Stimulated activated naive CD4-positive, alpha-beta T cell treated with Interleukin-2 at 50 U/mL for 16 hours (primary cell): ENCODE data around the gene TMEM108.

Source experiments
- DNase-seq: peaks from one replicate; lab custom pipeline; 2025; lab: John Stamatoyannopoulos, UW

Gene TMEM108

DNA sequence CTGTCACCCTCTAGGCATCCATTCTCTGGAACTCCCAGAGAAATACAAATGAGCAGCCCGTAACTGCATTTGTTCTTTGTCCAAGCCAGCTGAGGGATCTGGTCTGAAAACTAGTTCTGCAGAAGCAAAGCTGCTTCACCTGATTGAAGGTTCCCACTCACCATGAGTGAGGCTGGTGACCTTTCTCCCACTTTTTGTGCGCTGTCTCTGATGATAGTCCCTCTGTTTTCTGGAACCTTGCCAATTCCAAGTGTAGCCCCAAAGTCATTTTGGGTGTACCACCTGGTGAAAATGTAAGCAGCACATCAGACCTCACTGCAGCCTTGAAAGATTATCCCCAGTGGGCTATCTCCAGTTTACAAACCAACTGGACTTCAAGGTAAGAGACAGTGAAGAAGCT is 322.3 kb downstream of the TMEM108 start:
- no peak for DNase-seq

DNA sequence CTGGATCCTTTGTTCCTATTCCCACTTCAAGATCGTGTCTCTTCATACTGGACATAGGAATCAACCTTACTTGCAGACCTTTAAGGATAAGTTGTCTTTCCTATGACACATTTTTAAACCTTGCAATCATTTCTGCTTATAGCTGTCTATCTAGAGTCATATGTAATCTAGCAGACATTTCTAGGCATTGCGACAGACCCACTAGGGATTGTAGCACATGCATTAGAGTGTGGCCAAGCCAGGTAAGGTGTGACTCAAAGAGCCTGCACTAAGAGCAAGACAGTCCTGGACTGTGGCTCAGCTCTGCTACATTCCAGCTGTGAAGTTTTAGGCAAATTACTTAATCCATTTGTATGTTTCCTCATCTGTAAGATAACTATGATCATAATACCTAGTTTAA is 322.8 kb downstream of the TMEM108 start:
- DNase-seq = no peak

DNA sequence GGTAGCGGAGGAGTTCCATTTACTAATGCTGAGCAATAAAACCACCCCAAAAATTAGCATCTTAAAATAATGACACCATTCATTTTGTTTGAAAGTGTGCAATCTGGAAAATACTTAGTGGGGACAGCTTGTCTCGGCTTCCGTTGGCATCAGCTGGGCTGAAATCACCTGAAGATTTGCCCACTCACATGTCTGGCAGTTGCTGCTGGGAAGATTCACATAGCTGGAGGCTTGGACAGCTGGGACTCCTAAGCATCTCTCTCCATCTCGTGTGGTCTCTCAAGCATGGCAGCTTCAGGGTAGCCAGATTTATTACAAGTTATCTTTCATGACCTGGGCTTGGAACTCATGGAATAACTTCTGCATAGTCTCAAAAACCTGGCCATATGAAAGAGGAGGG is 323.2 kb downstream of the TMEM108 start:
- DNase-seq = no peak

DNA sequence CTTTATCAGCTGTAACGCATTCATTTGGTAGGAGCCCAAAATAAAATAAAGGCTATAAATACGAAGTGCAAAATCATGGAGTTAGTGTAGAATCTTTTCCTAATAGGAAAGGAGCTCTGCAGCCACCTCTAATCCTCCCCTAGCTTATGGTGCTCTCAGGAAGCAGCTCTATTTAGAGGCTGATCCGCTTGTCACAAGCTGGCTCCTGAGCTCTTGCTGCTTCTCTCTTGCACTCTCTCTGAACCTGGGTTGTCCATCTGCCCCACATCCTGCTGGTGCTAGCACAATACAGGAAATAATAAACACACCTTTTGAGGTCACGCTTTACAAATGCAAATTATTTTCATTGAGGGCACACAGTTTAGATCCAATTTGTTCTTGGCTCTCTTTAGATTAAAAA is 324.3 kb downstream of the TMEM108 start:
- no peak for DNase-seq

DNA sequence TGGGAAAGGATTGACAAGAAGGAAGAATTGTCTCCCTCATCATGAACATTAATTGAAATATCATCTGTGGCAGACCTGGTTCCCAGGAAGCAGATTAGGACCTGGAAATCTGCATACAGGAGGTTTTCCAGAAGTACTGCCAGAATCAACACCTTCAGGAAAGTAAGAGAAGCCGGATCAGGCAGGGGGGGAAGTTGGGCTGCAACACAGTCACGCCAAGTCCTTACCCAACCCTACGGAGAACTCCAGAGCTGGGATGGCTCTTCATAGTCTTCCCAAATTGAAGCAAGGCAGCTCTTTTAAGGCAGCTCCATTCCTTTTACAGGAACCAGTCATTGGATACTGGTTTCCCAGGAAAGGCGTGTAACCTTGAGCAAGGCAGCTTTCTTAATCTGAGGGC is 326.5 kb downstream of the TMEM108 start:
- no peak for DNase-seq

DNA sequence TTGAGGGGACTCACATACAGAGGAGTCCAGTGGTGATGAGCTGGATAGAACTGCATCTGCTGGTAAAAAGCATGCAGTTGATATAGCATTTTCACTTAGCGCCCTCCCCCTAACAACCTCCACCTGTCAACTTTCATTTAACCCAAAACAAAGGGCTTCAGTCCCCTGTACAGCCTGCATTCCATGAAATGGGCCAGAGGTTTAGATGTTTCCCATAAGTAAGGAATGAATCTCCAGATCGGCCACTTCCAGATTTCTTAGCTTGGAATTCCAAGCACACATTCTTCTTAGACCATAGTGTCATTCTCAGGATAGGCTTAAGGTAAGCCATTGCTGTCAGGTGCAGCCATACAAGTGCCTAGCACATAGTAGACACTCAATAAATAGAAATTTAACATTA is 328.7 kb downstream of the TMEM108 start:
- DNase-seq = no peak

DNA sequence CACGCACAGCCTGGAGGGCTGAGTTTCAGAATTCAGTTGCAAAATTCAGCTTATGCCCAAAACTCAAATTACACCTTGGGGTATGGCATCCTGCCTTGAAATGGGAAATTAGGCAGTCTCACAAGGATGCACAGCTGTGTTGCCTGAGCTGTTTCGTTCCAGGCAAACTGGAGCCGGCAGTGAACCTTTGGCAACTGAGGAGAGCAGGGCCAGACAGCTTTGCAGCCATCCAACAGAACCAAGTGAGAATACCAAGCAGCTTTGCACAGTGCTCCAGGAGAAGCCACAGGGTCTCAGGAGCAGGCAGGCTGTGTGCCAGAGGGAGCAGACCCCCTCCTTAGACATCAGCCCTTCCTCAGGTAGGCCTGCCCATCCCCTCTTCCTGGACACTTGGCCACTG is 329.2 kb downstream of the TMEM108 start:
- DNase-seq = no peak

DNA sequence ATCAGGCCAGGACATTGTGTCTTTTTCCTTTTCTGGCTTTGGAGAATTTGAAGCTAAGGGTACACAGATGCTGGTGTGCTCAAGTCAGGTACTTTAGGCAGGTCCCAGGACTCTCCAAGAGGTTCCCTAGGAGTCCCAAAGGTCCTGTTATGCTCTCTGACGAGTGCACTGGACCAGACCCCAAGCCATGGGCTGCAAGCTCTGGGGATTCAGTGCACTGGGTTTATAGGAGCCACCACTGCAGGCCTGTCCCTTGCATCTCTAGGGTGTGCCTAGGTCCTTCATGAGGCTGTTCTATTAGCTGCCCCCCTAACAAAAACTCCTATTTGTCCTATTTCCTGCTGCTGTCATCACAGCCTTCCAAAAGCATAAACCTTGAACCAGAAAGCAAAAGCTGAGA is 329.8 kb downstream of the TMEM108 start:
- no peak for DNase-seq

DNA sequence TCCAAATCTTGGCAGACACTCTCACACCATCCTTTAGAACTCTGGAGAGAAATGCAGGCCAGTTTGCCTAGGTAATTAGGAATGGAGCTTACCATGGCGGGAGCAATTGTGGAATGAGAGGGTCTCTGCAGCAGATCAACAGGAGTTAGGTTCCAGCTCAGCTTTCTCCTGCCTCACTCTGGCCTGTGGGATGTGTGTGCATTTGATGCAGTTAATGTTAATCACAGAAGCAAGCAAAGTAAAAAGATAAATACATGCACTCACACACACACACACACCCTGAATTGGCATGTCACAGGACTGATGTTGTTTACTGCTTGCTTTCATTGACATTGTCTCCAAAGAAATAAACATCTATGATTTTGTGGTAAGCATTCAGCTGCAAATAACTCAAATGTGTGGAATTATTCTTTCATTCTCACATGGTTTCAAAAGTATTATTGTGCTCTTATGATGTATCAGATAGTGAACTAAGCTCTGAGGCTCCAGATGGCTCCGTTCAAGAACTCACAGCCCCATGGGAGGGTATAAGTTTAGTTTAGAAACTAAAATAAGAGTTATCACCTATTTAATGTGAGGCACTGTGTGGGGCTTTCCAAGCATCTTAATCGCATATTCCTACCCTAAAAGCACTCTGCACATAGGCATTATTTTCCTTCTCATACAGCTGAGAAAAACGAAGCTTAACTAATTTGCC is 330.3 kb downstream of the TMEM108 start:
- no peak for DNase-seq

DNA sequence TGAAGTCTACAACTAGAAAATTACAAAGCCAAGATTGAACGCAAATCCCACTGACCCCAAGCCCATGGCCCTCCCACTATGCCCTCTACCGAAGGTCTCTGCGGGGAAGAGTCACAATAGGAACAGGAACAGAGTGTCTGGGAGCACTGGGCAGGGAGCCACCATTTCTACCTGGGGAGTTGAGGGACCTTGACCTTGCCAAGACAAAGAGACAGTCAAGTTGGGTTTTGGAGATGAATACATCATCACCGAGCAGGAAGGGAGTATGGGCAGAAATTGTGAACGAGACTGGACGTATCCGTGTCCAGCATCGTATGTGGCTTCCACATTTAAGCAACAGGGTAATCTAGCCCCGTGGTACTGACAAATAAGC is 330.9 kb downstream of the TMEM108 start:
- no peak for DNase-seq

DNA sequence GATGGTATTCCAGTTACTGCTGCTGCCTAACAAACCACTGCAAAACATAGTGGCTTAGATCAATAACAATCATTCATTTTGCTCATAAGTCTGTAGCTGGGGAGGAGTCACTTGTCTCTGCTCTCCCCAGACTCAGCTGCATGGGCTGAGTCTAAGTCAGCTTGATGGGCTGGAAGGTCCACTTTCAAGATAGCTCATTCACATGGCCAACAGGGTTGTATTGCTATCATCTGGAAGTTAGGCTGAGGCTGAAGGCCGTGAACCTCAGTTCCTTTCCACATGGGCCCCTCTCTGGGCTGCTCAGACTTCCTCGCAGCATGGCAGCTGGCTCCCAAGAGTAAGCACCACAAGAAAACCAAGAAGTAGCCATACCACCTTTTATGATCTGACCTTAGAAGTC is 333.0 kb downstream of the TMEM108 start:
- no peak for DNase-seq

DNA sequence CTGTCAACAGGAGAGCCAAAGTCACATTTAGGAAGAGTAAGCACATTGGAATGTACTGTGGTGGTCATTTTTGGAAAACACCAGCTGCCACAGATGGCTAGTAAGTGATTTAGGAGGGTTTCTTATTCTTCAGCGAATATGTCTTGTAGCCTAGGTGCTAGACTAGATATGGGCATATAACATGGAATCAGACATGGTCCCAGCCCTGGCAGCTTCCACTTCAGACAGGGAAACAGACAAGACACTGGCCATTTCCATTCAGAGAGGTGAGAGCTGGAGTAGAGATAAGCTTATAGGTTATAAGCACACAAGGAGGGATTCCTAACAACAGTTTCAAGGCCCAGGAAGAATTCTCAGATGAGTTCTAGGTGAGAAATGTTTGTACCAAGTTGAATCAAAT is 333.5 kb downstream of the TMEM108 start:
- no peak for DNase-seq

DNA sequence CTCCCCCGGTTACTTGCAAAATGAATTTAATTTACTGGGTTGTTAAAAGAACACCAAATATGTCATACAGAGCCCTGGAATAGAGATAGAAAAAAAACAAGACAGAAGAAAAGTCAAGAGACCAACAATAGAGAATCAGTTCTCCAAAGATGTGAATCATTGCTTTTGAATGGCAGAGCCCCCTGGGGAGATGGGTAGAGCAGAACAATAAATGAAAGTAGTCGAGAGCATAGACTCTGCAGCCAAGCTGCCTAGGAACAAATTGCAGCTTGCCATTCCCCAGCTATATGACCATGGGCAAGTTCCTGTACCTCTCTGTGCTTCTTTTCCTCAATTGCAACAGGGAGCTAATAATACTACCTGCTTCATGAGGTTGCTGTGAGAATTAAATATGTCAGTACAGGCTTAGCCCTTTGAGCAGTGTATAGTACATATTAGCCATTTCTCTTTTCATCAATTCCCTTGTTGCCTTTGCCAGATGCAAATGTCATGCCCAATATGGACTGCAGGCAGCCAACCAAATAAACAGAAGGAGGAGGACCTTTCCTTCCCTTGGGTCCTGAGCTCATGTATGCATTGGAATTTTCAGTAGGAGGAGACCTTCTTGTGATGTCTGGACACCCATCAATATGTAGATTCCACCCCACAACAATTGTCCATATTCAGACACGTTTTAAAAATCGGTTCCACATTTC is 336.7 kb downstream of the TMEM108 start:
- DNase-seq = no peak

DNA sequence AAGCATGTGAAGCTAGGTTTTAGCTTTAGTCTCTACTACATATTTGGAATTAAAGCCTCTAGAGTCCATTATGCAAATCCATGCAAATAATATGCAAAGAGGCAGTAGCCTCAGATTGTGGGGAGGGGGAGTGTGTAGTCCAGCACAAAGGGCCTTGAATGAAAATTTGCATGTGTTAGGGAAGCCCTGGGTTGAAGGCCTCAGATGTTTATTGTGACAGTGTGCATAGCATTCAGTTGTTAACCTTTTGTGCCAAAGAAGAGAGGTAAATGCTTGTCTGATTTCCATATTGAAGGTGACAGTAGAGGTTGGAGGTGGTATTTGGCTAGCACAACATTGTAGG is 337.2 kb downstream of the TMEM108 start:
- no peak for DNase-seq

DNA sequence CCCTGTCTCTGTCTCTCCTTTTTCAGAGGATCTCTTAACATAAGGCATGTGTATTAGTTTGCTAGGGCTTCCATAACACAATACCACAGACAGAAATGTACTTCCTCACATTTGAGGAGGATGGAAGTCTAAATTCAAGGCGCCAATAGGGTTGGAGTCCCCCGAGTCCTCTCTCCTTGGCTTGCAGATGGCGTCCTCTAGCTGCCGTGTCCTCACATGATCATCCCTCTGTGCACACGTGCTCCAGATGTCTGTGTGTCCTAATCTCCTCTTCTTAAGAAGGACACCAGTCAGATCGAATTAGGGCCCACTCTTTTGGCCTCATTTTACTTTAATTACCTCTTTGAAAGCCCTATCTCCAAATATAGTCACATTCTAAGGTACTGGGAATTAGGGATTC is 338.6 kb downstream of the TMEM108 start:
- no peak for DNase-seq

DNA sequence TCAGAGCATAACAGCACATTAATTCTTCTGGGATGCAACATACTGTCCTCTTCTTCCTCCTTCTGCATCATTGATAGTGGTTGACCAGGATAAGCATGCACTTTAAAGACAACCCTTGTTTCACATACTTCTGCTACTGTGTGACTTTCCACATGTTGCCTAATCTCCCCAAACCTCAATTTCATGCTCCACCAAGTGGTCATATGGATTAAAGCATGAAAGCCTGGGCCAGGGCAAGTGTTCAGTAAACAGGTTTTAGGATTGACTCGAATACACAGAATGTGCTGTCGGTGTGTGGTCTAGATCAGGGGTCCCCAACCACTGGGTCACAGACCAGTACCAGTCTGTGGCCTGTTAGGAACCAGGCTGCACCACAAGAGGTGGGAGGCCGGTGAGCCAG is 339.2 kb downstream of the TMEM108 start:
- no peak for DNase-seq

DNA sequence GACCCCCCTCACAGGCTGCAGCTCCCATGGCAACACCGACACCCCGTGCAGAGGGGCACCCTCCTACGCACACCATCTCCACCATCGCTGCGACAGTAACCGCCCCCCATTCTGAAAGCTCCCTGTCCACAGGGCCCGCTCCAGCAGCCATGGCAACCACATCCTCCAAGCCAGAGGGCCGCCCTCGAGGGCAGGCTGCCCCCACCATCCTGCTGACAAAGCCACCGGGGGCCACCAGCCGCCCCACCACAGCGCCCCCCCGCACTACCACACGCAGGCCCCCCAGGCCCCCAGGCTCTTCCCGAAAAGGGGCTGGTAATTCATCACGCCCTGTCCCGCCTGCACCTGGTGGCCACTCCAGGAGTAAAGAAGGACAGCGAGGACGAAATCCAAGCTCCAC is 341.7 kb downstream of the TMEM108 start:
- DNase-seq = no peak

DNA sequence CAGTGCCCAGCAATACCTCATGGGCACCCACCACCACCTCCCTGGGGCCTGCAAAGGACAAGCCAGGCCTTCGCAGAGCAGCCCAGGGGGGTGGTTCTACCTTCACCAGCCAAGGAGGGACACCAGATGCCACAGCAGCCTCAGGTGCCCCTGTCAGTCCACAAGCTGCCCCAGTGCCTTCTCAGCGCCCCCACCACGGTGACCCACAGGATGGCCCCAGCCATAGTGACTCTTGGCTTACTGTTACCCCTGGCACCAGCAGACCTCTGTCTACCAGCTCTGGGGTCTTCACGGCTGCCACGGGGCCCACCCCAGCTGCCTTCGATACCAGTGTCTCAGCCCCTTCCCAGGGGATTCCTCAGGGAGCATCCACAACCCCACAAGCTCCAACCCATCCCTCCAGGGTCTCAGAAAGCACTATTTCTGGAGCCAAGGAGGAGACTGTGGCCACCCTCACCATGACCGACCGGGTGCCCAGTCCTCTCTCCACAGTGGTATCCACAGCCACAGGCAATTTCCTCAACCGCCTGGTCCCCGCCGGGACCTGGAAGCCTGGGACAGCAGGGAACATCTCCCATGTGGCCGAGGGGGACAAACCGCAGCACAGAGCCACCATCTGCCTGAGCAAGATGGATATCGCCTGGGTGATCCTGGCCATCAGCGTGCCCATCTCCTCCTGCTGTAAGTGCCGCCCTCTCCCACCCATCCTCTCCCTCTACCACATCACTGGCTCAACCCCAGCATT is 342.5 kb downstream of the TMEM108 start:
- DNase-seq = no peak

DNA sequence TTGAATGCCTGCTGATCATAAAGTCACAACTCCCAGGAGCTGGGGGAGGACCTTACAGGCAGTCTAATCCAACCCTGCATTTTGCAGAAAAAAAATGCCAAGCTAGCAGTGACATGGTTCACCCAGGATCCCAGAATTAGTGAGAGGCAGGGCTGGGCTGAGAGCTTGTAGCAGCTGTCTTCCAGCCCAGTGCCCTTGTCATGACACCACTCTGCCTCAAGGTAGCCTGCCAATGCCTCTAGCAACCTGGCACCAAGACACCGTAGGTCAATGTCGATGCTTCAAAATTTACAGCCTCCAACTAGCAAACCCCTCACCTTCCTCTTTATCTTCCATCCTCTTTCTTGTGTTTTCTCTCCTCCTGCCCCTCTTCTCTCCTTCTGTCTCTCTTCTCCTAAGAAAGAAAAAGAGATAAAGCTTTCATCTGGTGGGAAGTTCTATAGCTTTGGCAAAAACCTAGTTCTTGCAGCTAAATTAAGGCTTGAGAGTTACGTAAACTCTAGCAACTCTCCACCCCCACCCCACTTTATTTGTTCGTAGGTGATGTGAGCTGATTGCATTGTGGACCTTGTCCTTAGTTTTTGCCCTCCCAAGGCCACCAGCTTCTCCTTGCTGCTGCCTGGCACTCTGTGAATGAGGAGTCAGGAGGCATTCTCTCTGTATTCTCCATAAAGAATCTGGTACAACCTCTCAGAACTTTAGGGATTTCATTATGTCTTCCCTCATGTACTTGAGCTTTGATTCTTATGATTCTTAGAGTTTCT is 343.3 kb downstream of the TMEM108 start:
- no peak for DNase-seq

DNA sequence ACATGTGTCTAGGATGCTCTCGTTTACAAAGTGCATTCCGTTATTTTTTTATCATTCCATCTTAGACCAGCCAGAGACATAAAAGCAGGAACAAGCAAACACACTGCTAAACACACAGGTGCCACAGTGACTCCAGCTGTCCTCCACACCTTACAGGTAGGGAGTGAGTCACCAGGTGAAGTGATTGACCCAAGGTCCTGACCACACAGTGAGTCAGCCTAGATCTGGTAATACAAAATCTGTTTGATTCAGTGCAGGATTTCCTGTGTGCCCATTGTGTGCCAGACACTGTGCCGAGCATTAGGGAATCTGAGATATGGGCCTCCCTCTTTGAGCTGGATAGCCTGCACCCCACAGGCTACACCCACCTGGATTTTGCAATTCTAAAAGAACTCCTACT is 345.0 kb downstream of the TMEM108 start:
- DNase-seq = no peak

DNA sequence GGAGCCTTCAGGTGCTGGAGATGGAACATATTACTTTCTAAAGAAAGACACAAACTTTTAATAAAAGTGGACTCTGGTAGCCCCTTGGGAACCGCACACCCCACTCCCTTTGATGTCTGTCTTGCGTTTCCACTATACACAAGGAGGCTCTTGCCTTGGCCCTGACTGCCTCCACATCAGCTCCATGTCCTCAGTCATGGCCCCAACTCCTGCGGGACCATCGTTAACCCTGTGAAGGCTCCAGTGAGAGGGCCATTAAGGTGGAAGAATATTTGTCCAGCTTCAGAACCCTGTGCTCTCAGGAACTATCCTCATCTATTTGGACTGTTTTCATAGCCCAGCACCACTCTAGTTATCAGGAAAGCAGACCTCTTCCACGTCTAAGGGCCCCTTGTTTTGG is 345.6 kb downstream of the TMEM108 start:
- no peak for DNase-seq

DNA sequence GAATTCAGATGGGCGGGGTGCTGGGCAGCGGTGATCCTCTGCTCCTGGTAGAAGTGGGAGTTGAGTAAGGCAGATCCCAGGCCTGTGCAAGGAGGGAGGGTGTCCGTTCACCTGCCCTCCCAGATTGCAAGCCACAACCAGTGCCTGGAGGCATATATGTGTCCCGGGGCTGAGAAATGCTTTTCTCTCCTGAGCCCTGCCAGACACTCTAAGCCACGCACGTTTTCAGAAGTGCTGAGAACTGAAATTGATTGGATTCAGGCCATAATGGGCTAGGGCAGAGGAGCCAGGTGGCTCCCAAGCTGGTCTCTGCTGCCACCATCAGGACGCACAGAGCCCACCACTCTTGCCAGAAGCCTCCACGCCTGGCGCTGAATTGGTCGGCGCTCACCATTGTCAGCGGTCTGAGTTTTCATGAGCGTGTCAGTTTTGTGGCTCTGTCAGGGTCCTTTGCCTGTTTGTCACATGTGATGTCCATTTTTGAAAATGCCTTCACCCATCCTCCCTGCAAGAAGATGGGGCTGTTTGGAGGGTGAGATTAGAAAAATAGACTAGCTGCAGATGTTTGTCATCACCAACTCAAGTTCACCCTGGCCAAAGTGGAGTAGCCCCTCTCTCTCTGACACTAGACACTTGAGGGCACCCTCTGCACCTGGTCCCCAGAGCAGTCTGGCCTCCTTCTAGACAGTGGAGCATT is 346.3 kb downstream of the TMEM108 start:
- DNase-seq = no peak
